ENCODE measurements around the gene NUP93. TPM values are rescaled to one million over a fixed set of nuclear protein-coding genes. Genes with fewer than 3 reads are reported as not detected.

NUP93 gene
- total RNA-seq, 1 donor from 2014 or later = 57.2 TPM

- intact Hi-C loops (cut with DNase I) = no loop called here
- no peaks in the 10 kb centered on the region for H3K27me3 ChIP-seq
- no peak overlapping the region for H3K4me3 ChIP-seq
- no peak for TF ChIP-seq CTCF (IDR thresholded peaks at IDR 0.05)
- H3K36me3 ChIP-seq = peaks cover 8% of the 10 kb centered on the region
- H3K27ac ChIP-seq = no peak overlapping the region
- H3K4me1 ChIP-seq = peaks cover 7% of the 10 kb centered on the region
- no peak for DNase-seq
- no peaks in the 10 kb centered on the region for H3K9me3 ChIP-seq
- no peak for ATAC-seq
Observed at GRCh38 chr16:56764835-56765234, 34.9 kb downstream of the NUP93 start.

- TF ChIP-seq CTCF (IDR thresholded peaks at IDR 0.05) = no peak
- DNase-seq (no peak), ATAC-seq (no peak)
- intact Hi-C loops (cut with DNase I) = no loop called here
- Histone ChIP-seq H3K27ac (no peak overlapping the region), H3K36me3 (no peaks in the 10 kb centered on the region), H3K4me1 (peaks cover 9% of the 10 kb centered on the region), H3K4me3 (no peak overlapping the region), H3K9me3 (no peaks in the 10 kb centered on the region), H3K27me3 (no peaks in the 10 kb centered on the region)
Observed at GRCh38 chr16:56765949-56766348, 36.0 kb downstream of the NUP93 start.

- no peak overlapping the region for H3K4me3 ChIP-seq
- H3K27me3 ChIP-seq = no peaks in the 10 kb centered on the region
- intact Hi-C loops (cut with DNase I) = no loop called here
- no peak overlapping the region for H3K27ac ChIP-seq
- no peak for DNase-seq
- no peaks in the 10 kb centered on the region for H3K9me3 ChIP-seq
- H3K4me1 ChIP-seq = peaks cover 9% of the 10 kb centered on the region
- no peak for TF ChIP-seq CTCF (IDR thresholded peaks at IDR 0.05)
- ATAC-seq = peak; percentile 62
- no peaks in the 10 kb centered on the region for H3K36me3 ChIP-seq
Observed at GRCh38 chr16:56767024-56767423, 37.1 kb downstream of the NUP93 start.

- intact Hi-C loops (cut with DNase I) = no loop called here
- Histone ChIP-seq H3K9me3 (no peaks in the 10 kb centered on the region), H3K4me1 (peaks cover 15% of the 10 kb centered on the region), H3K36me3 (no peaks in the 10 kb centered on the region), H3K27me3 (no peaks in the 10 kb centered on the region), H3K4me3 (no peak overlapping the region), H3K27ac (no peak overlapping the region)
- ATAC-seq = no peak
- DNase-seq = no peak
- TF ChIP-seq CTCF (IDR thresholded peaks at IDR 0.05) = no peak
Observed at GRCh38 chr16:56769677-56770076, 39.7 kb downstream of the NUP93 start.

GRCh38 chr16:56771558-56772279 is 41.8 kb downstream of the NUP93 start:
- DNase-seq = no peak
- no peak overlapping the region for H3K27ac ChIP-seq

More at GRCh38 chr16:56771558-56772279, 41.8 kb downstream of the NUP93 start:
- peaks cover 20% of the 10 kb centered on the region for H3K4me1 ChIP-seq
- no peaks in the 10 kb centered on the region for H3K9me3 ChIP-seq
- intact Hi-C loops (cut with DNase I) = no loop called here
- no peaks in the 10 kb centered on the region for H3K27me3 ChIP-seq
- ATAC-seq = no peak
- no peak for TF ChIP-seq CTCF (IDR thresholded peaks at IDR 0.05)
- H3K36me3 ChIP-seq = no peaks in the 10 kb centered on the region
- no peak overlapping the region for H3K4me3 ChIP-seq

Measured in upper lobe of right lung (tissue), 1 donor.